Upper lobe of right lung (tissue), 1 donor: Measurements from ENCODE around the gene TFF2. TPM values are rescaled to one million over a fixed set of nuclear protein-coding genes. Genes with fewer than 3 reads are reported as not detected.

Source experiments
- ATAC-seq: fragments of 200-7000 bp; cut with Tn5 transposase; one replicate; pipeline ENCODE4 v1.9.1; 2020; ENCODE audit warnings: mild to moderate bottlenecking, moderate library complexity
- DNase-seq: peaks from one replicate; pipeline ENCODE4 v3.0.0-alpha.2; 2020
- H3K27ac ChIP-seq: fragments of 200-600 bp; one replicate; pipeline ENCODE4 v1.8.0; 2022
- H3K27me3 ChIP-seq: fragments of 200-600 bp; one replicate; pipeline ENCODE4 v1.8.0; 2022; ENCODE audit warnings: mild to moderate bottlenecking
- H3K36me3 ChIP-seq: fragments of 200-600 bp; one replicate; pipeline ENCODE4 v1.8.0; 2022
- H3K4me1 ChIP-seq: fragments of 200-600 bp; one replicate; pipeline ENCODE4 v1.8.0; 2022
- H3K4me3 ChIP-seq: fragments of 200-600 bp; one replicate; pipeline ENCODE4 v1.8.0; 2022; ENCODE audit warnings: mild to moderate bottlenecking
- H3K9me3 ChIP-seq: fragments of 200-600 bp; one replicate; pipeline ENCODE4 v1.8.0; 2022
- intact Hi-C: fragments of 100-400 bp; cut with DNase I; formaldehyde crosslinking; loops from one replicate; pipeline ENCODE4 v1.11.0; 2022
- total RNA-seq: library from RNA; stranded (reverse); fragmentation: NEBNext Ultra II Directional; extraction: Animal tissue kit (Norgen Biotek cat#: 25700); gene quantifications from one replicate; pipeline ENCODE4 v1.2.1, GENCODE V29; 2021
- TF ChIP-seq, protein P1 (sequence below): fragments of 200-600 bp; IDR thresholded peaks from one replicate; pipeline ENCODE4 v1.8.0; 2022; ENCODE audit warnings: antibody characterized with exemption
- donor health status: DM: no; HTN: yes; CAD: no; lungs with severe emphysema.

Gene TFF2
- total RNA-seq, 1 donor from 2014 or later: not detected

DNA sequence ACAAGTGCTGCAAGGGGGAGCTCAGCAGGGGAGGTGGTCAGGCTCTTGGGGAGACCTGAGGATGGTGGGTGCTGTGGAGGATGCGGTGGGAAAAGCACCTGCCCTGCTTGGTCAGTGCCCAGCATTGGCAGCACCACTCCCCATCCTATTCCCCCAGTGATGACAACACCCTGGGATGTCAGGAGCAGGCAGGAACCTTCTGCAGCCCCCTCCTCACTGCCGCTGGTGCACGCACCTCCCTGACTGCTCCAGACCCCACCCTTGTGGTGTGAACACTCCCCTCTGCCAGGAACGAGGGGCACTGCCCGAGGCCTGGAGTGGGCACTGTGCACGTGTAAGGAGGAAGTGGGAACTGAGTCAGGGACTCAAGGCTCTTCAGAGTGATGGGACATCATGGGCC, 32.5 kb upstream of the TFF2 start:
- intact Hi-C loops: no loop called here
- no peak for DNase-seq
- no peak overlapping the region for H3K4me3 ChIP-seq

DNA sequence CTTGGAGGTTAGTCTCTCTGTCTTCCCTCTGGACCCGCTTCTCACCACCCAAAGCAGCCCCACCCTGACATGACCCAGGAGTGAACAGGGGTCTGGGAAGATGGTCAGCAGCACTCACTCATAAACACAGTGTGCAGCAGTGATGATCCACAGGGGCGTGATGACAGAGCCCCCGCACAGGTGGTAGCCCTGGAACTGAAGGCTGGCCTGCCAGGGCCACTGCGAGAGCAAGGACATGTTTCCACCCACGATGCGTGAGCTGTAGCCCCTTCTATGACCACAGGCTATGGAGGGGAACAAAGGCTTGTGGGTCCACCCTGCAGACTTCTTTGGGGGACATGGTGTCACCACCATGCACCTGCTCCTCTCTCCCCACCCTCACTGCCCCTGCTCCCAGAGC, 32.1 kb upstream of the TFF2 start:
- Histone ChIP-seq H3K4me1 (no peaks in the 10 kb centered on the region), H3K36me3 (no peaks in the 10 kb centered on the region), H3K27ac (no peak overlapping the region), H3K4me3 (no peak overlapping the region), H3K27me3 (no peaks in the 10 kb centered on the region), H3K9me3 (no peaks in the 10 kb centered on the region)
- TF ChIP-seq, protein P1, sequence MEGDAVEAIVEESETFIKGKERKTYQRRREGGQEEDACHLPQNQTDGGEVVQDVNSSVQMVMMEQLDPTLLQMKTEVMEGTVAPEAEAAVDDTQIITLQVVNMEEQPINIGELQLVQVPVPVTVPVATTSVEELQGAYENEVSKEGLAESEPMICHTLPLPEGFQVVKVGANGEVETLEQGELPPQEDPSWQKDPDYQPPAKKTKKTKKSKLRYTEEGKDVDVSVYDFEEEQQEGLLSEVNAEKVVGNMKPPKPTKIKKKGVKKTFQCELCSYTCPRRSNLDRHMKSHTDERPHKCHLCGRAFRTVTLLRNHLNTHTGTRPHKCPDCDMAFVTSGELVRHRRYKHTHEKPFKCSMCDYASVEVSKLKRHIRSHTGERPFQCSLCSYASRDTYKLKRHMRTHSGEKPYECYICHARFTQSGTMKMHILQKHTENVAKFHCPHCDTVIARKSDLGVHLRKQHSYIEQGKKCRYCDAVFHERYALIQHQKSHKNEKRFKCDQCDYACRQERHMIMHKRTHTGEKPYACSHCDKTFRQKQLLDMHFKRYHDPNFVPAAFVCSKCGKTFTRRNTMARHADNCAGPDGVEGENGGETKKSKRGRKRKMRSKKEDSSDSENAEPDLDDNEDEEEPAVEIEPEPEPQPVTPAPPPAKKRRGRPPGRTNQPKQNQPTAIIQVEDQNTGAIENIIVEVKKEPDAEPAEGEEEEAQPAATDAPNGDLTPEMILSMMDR: no peak
- intact Hi-C loops: no loop called here
- ATAC-seq: no peak
- no peak for DNase-seq

More for the DNA sequence above, 32.5 kb upstream of the TFF2 start:
- Histone ChIP-seq H3K4me1 (no peaks in the 10 kb centered on the region), H3K9me3 (no peaks in the 10 kb centered on the region), H3K36me3 (no peaks in the 10 kb centered on the region), H3K27ac (no peak overlapping the region), H3K27me3 (no peaks in the 10 kb centered on the region)
- ATAC-seq: no peak
- TF ChIP-seq, protein P1: no peak

DNA sequence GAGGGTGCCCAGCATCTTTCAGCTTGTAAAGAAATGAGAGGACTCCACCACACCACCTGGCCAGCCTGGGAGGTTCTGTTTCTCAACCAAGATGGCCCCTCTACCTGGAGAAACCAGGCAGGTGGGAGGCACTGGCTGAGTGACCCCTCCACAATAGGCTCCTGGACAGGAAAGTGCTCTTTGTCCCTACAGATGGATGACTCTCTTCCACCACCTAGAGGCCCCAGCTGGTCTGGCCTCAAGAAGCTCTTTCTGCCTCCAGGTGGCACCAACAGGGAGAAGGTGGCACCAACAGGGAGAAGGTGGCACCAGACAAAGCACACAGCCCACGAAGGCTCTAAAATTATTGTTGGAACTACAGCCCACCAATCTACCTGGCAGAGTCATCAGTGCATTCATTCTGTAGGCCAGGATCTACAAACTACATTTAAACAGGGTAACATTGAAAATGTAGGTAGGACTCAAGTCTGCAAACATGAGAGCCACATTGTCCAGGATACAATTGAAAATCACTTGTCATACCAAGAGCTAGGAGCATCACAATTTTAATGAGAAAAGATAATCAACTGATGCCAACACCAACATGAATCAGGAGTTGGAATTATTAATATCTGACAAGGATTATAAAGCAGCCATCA, 30.7 kb upstream of the TFF2 start:
- H3K27ac ChIP-seq: no peak overlapping the region
- no peaks in the 10 kb centered on the region for H3K36me3 ChIP-seq
- no peaks in the 10 kb centered on the region for H3K27me3 ChIP-seq
- DNase-seq (no peak), ATAC-seq (peak; percentile 88)
- H3K9me3 ChIP-seq: no peaks in the 10 kb centered on the region
- H3K4me1 ChIP-seq: no peaks in the 10 kb centered on the region
- intact Hi-C loops: no loop called here
- H3K4me3 ChIP-seq: no peak overlapping the region
- TF ChIP-seq, protein P1: peak; percentile 66

DNA sequence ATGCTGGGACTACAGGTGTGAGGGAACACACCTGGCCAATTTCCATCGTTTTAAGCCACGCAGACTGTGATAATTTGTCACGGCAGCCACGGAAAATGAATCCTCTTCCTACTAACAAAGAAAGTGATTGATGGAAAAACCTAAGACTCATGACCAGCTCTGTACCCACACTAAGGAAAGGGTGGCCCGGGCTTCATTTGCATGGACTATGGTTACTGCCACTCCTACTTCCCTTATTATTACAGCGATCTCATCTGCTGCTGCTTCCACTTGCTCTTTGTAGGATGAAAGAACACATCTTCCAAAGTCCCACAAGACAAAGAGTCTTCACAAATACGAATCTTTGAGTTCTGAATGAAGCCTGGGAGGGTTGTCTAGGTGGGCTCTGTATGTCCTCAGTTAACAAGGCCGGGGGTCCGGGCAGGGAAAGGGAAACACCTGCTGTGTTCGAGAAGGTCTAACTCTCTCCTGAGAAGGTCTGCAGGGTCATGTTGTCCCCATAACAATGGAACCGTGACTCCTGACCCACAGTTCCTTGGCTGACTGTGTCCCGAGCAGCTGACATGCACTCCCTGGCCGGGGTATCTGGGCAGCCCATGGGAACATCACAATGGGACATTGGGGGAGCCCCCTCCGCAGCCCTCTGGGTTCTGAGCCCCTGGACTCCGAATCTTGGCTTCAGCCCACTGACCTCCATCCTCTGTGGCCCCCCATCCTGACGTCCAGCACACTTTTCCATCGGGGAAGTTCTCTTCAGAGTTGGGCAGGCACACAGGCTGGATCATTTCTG, 28.8 kb upstream of the TFF2 start:
- no peaks in the 10 kb centered on the region for H3K4me1 ChIP-seq
- no peaks in the 10 kb centered on the region for H3K27me3 ChIP-seq
- ATAC-seq (no peak), DNase-seq (peak; percentile 13)
- no peaks in the 10 kb centered on the region for H3K9me3 ChIP-seq
- H3K36me3 ChIP-seq: no peaks in the 10 kb centered on the region
- intact Hi-C loops: no loop called here
- no peak overlapping the region for H3K27ac ChIP-seq
- no peak overlapping the region for H3K4me3 ChIP-seq
- TF ChIP-seq, protein P1: no peak

DNA sequence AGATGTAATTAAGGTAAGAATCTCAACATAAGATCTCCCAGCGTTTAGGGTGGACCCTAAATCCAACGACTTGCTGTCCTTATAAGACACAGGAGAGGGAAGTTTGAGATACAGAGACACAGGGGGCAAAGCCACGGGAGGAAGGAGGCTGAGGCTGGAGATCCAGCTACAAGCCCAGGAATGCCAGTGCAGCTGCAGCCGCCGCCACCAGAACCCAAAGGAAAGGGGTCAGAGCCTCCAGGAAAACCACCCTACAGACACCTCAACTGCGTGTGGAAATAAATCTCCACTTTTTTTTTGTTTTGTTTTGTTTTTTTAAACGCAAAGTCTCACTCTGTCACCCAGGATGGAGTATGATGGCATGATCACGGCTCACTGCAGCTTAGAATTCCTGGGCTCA, 27.6 kb upstream of the TFF2 start:
- H3K9me3 ChIP-seq: no peaks in the 10 kb centered on the region
- DNase-seq: peak; percentile 30
- no peak overlapping the region for H3K27ac ChIP-seq
- H3K27me3 ChIP-seq: no peaks in the 10 kb centered on the region
- TF ChIP-seq, protein P1: no peak
- H3K36me3 ChIP-seq: no peaks in the 10 kb centered on the region
- no peaks in the 10 kb centered on the region for H3K4me1 ChIP-seq
- no peak overlapping the region for H3K4me3 ChIP-seq
- intact Hi-C loops: no loop called here
- no peak for ATAC-seq
